ENCODE data around the gene CSNK2B.

DNA sequence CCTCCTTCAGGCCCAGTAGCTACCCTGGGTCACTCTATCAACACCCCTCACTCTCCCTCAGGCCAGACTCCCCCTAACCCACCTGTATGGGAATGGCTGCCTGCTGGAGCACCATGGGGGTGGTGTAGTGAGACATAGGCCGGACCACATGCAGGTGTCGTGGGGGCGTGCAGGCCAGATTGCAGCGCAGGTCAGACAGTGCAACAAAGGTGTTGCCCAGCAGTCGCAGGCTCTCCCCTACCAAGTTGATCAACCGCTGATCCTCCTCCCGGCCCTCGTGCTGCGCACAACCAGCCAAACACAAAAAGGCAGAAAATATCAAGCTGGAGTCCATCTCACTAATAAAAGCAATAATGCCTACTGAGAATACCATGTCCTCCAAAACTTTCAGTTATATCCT, 20.6 kb upstream of the CSNK2B start:
- TF ChIP-seq L3MBTL2 (conservative IDR thresholded peaks at IDR 0.05) (no peak), SP1 (IDR thresholded peaks at IDR 0.05) (no peak), FOXM1 (IDR thresholded peaks at IDR 0.05; ENCODE audit: borderline replicate concordance) (no peak), BHLHE40 (IDR thresholded peaks at IDR 0.05; ENCODE audit: borderline replicate concordance) (no peak), FOXA1 (IDR thresholded peaks at IDR 0.05) (no peak), ARNT (IDR thresholded peaks at IDR 0.05) (no peak), CTBP1 (IDR thresholded peaks at IDR 0.05; ENCODE audit: borderline replicate concordance) (no peak), ELF4 (IDR thresholded peaks at IDR 0.05) (no peak)
